GM19023 (cell line): ENCODE measurements around the gene AGBL4.

ENCODE experiments used
- ATAC-seq: cut with Tn5 transposase; IDR thresholded peaks from one replicate; pipeline ENCODE4 v1.9.1; 2021; ENCODE audit warnings: mild to moderate bottlenecking, moderate library complexity; ENCODE audit not compliant: unreplicated experiment

Gene AGBL4

GRCh38 chr1:48673332-48674105 lies 1350.2 kb downstream of the AGBL4 start:
- ATAC-seq, result no peak

GRCh38 chr1:48671578-48671977 lies 1352.2 kb downstream of the AGBL4 start:
- ATAC-seq, result no peak

- no peak for ATAC-seq
Measured at GRCh38 chr1:48670234-48671020, 1353.3 kb downstream of the AGBL4 start.

- ATAC-seq, result no peak
Measured at GRCh38 chr1:48668339-48668738, 1355.4 kb downstream of the AGBL4 start.

GRCh38 chr1:48667782-48668181 lies 1356.0 kb downstream of the AGBL4 start:
- ATAC-seq, result no peak

GRCh38 chr1:48665708-48666407 lies 1357.9 kb downstream of the AGBL4 start:
- ATAC-seq, result no peak

GRCh38 chr1:48661726-48662463 lies 1361.9 kb downstream of the AGBL4 start:
- ATAC-seq, result no peak

- ATAC-seq, result no peak
Measured at GRCh38 chr1:48659801-48660200, 1364.0 kb downstream of the AGBL4 start.

GRCh38 chr1:48657413-48657812 lies 1366.3 kb downstream of the AGBL4 start:
- ATAC-seq, result no peak

- no peak for ATAC-seq
Measured at GRCh38 chr1:48654606-48655210, 1369.0 kb downstream of the AGBL4 start.

GRCh38 chr1:48652334-48652733 lies 1371.4 kb downstream of the AGBL4 start:
- peak; percentile 70 for ATAC-seq

- ATAC-seq, result no peak
Measured at GRCh38 chr1:48649880-48650279, 1373.9 kb downstream of the AGBL4 start.

- no peak for ATAC-seq
Measured at GRCh38 chr1:48645883-48646282, 1377.9 kb downstream of the AGBL4 start.

GRCh38 chr1:48644905-48645605 lies 1378.7 kb downstream of the AGBL4 start:
- no peak for ATAC-seq

- no peak for ATAC-seq
Measured at GRCh38 chr1:48644190-48644900, 1379.4 kb downstream of the AGBL4 start.

GRCh38 chr1:48643193-48643592 lies 1380.6 kb downstream of the AGBL4 start:
- no peak for ATAC-seq

- ATAC-seq, result no peak
Measured at GRCh38 chr1:48640836-48641492, 1382.8 kb downstream of the AGBL4 start.

- no peak for ATAC-seq
Measured at GRCh38 chr1:48629867-48630266, 1393.9 kb downstream of the AGBL4 start.

GRCh38 chr1:48627486-48627885 lies 1396.3 kb downstream of the AGBL4 start:
- ATAC-seq, result no peak
